ENCODE data around the gene SCG3. TPM values are rescaled to one million over a fixed set of nuclear protein-coding genes. Genes with fewer than 3 reads are reported as not detected.

The SCG3 gene
- polyA plus RNA-seq, 1 of the 3 experiments (the other 2 are of a cell fraction) = 0.16 TPM

DNA sequence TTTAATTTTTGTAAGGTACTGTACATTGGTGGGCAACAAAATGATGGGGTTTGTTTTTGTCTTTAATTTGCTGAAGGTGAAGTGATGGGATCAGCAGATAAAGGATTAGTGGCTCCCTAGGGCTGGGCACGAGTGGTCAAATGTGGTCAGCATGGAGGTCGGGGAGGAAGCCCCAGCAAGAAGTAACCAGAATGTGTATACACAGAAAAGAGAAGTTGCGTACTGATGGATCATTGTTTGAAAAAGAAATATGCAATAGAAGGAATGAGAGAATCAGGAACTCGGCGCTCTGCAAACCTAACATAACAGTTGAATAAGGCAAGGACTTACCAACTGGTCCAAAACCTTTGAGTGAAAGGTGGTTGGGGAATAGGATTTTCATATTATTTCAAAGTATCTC lies 71.6 kb downstream of the SCG3 start:
- Histone ChIP-seq H3K79me2 (ENCODE audit: insufficient read depth) (peaks cover 27% of the 10 kb centered on the region; the same call in 1 of the 2 replicates), H3K9me3 (no peaks in the 10 kb centered on the region), H3K4me3 (ENCODE audit: low read depth in 2 of 2, low read length in 1 of 2) (no peak overlapping the region), H3K27me3 (ENCODE audit: insufficient read depth) (no peaks in the 10 kb centered on the region), H3K4me2 (peak overlapping the region; percentile 90), H3K9ac (no peak overlapping the region), H3K27ac (ENCODE audit: low read depth in 2 of 2, low read length in 1 of 2) (no peak overlapping the region), H2AFZ (ENCODE audit: low read depth) (no peak overlapping the region), H3K36me3 (replicated peaks in 1 of 2; ENCODE audit: control insufficient read depth in 1 of 2, insufficient read depth in 2 of 2, low read length in 1 of 2) (no peaks in the 10 kb centered on the region), H3K9me2 (no peaks in the 10 kb centered on the region), H3F3A (replicated peaks; ENCODE audit: insufficient read depth) (no peaks in the 10 kb centered on the region), H4K20me1 (ENCODE audit: insufficient read depth) (no peaks in the 10 kb centered on the region), H3K4me1 (ENCODE audit: control insufficient read depth in 1 of 2, insufficient read depth in 2 of 2, low read depth in 1 of 2, low read length in 1 of 2) (peaks cover 4 to 5% of the 10 kb centered on the region in 2 experiments; a peak in 2 of 4 replicates)
- POLR2A ChIA-PET = no interaction called here
- WGBS (ENCODE audit: low lambda C conversion rate) = 90% methylated on average over 5 of the region's 5 CpGs
- TF ChIP-seq TEAD4 (IDR thresholded peaks at IDR 0.05; ENCODE audit: borderline replicate concordance, insufficient read depth) (no peak), CHD2 (IDR thresholded peaks at IDR 0.05; ENCODE audit: low read length, partially characterized antibody) (no peak), FOXJ3 (CRISPR knock-in tag; IDR thresholded peaks at IDR 0.05) (no peak), TCF12 (IDR thresholded peaks at IDR 0.05) (no peak), JUND (IDR thresholded peaks at IDR 0.05) (no peak), ZBTB33 (IDR thresholded peaks at IDR 0.05; ENCODE audit: borderline replicate concordance, low read depth) (no peak), FOXM1 (IDR thresholded peaks at IDR 0.05; ENCODE audit: low read depth) (no peak), ELF1 (IDR thresholded peaks at IDR 0.05) (no peak), RFX5 (IDR thresholded peaks at IDR 0.05; ENCODE audit: low read length) (no peak), RXRA (IDR thresholded peaks at IDR 0.05; ENCODE audit: borderline replicate concordance, low read depth) (no peak), FOSL2 (IDR thresholded peaks at IDR 0.05; ENCODE audit: borderline replicate concordance, low read depth) (no peak), MXI1 (IDR thresholded peaks at IDR 0.05; ENCODE audit: low read depth, low read length) (no peak), MAX (IDR thresholded peaks at IDR 0.05; ENCODE audit: low read depth) (no peak), RCOR1 (IDR thresholded peaks at IDR 0.05; ENCODE audit: low read length) (no peak), NFIC (IDR thresholded peaks at IDR 0.05; ENCODE audit: borderline replicate concordance) (no peak), EZH2phosphoT487 (IDR thresholded peaks at IDR 0.05; ENCODE audit: borderline replicate concordance, low read depth) (no peak)
- TF ChIP-seq, protein P1, sequence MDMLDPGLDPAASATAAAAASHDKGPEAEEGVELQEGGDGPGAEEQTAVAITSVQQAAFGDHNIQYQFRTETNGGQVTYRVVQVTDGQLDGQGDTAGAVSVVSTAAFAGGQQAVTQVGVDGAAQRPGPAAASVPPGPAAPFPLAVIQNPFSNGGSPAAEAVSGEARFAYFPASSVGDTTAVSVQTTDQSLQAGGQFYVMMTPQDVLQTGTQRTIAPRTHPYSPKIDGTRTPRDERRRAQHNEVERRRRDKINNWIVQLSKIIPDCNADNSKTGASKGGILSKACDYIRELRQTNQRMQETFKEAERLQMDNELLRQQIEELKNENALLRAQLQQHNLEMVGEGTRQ (IDR thresholded peaks at IDR 0.05; ENCODE audit: borderline replicate concordance, low read depth, low read length) = no peak
- no peak for DNase-seq
- CTCF ChIA-PET = interaction anchor here (0.7 to 2.0 kb wide), 4 partner anchors 11 to 103 kb away, joined by 3 to 16 read pairs (median 6); no protein-coding TSS in a partner anchor
